ENCODE measurements around the gene GPC5.

The GPC5 gene

GRCh38 chr13:92179223-92179622 is 780.8 kb downstream of the GPC5 start:
- TF ChIP-seq Cebpa-rat (IDR thresholded peaks at IDR 0.05), result no peak
- Histone ChIP-seq H3K36me3 (no peaks in the 10 kb centered on the region), H3K4me1 (no peaks in the 10 kb centered on the region), H3K9me3 (no peaks in the 10 kb centered on the region), H3K4me2 (no peak overlapping the region), H3K4me3 (no peak overlapping the region), H3K9ac (no peak overlapping the region), H4K20me1 (no peaks in the 10 kb centered on the region), H3K27me3 (no peaks in the 10 kb centered on the region), H3K27ac (no peak overlapping the region)

- no peaks in the 10 kb centered on the region for H3K9me3 ChIP-seq
- H3K9ac ChIP-seq, result no peak overlapping the region
- H3K27ac ChIP-seq, result no peak overlapping the region
- H3K4me3 ChIP-seq, result no peak overlapping the region
- no peaks in the 10 kb centered on the region for H3K27me3 ChIP-seq
- no peaks in the 10 kb centered on the region for H3K4me1 ChIP-seq
- H3K36me3 ChIP-seq, result no peaks in the 10 kb centered on the region
- no peak overlapping the region for H3K4me2 ChIP-seq
- no peak for TF ChIP-seq Cebpa-rat (IDR thresholded peaks at IDR 0.05)
- H4K20me1 ChIP-seq, result no peaks in the 10 kb centered on the region
These were observed 789.1 kb downstream of the GPC5 start for GRCh38 chr13:92187378-92187989.

GRCh38 chr13:92188574-92188973 is 790.2 kb downstream of the GPC5 start:
- no peaks in the 10 kb centered on the region for H3K36me3 ChIP-seq
- no peak overlapping the region for H3K27ac ChIP-seq
- no peaks in the 10 kb centered on the region for H3K27me3 ChIP-seq
- no peak for TF ChIP-seq Cebpa-rat (IDR thresholded peaks at IDR 0.05)
- H4K20me1 ChIP-seq, result no peaks in the 10 kb centered on the region
- H3K4me3 ChIP-seq, result no peak overlapping the region
- no peaks in the 10 kb centered on the region for H3K9me3 ChIP-seq
- H3K4me1 ChIP-seq, result no peaks in the 10 kb centered on the region
- no peak overlapping the region for H3K9ac ChIP-seq
- H3K4me2 ChIP-seq, result no peak overlapping the region

- Histone ChIP-seq H3K9me3 (no peaks in the 10 kb centered on the region), H3K27me3 (no peaks in the 10 kb centered on the region), H3K4me1 (no peaks in the 10 kb centered on the region), H3K27ac (no peak overlapping the region), H3K4me3 (no peak overlapping the region), H3K36me3 (no peaks in the 10 kb centered on the region), H3K9ac (no peak overlapping the region), H3K4me2 (no peak overlapping the region), H4K20me1 (no peaks in the 10 kb centered on the region)
- TF ChIP-seq Cebpa-rat (IDR thresholded peaks at IDR 0.05), result no peak
These were observed 798.3 kb downstream of the GPC5 start for GRCh38 chr13:92196591-92197256.

- H3K4me1 ChIP-seq, result no peaks in the 10 kb centered on the region
- no peak overlapping the region for H3K4me3 ChIP-seq
- no peak overlapping the region for H3K9ac ChIP-seq
- no peak for TF ChIP-seq Cebpa-rat (IDR thresholded peaks at IDR 0.05)
- H3K27me3 ChIP-seq, result no peaks in the 10 kb centered on the region
- H4K20me1 ChIP-seq, result no peaks in the 10 kb centered on the region
- H3K9me3 ChIP-seq, result no peaks in the 10 kb centered on the region
- no peak overlapping the region for H3K27ac ChIP-seq
- H3K4me2 ChIP-seq, result no peak overlapping the region
- H3K36me3 ChIP-seq, result no peaks in the 10 kb centered on the region
These were observed 799.2 kb downstream of the GPC5 start for GRCh38 chr13:92197669-92198068.

GRCh38 chr13:92218615-92219014 is 820.2 kb downstream of the GPC5 start:
- H3K9me3 ChIP-seq, result no peaks in the 10 kb centered on the region
- H3K27ac ChIP-seq, result no peak overlapping the region
- H3K4me2 ChIP-seq, result no peak overlapping the region
- H3K27me3 ChIP-seq, result no peaks in the 10 kb centered on the region
- no peaks in the 10 kb centered on the region for H3K4me1 ChIP-seq
- TF ChIP-seq Cebpa-rat (IDR thresholded peaks at IDR 0.05), result no peak
- no peaks in the 10 kb centered on the region for H4K20me1 ChIP-seq
- no peak overlapping the region for H3K4me3 ChIP-seq
- H3K36me3 ChIP-seq, result no peaks in the 10 kb centered on the region
- H3K9ac ChIP-seq, result no peak overlapping the region

GRCh38 chr13:92221916-92222315 is 823.5 kb downstream of the GPC5 start:
- Histone ChIP-seq H3K9ac (no peak overlapping the region), H3K27me3 (no peaks in the 10 kb centered on the region), H4K20me1 (no peaks in the 10 kb centered on the region), H3K9me3 (no peaks in the 10 kb centered on the region), H3K36me3 (no peaks in the 10 kb centered on the region), H3K27ac (no peak overlapping the region), H3K4me2 (no peak overlapping the region), H3K4me3 (no peak overlapping the region), H3K4me1 (no peaks in the 10 kb centered on the region)
- TF ChIP-seq Cebpa-rat (IDR thresholded peaks at IDR 0.05), result no peak

- no peak overlapping the region for H3K4me3 ChIP-seq
- no peak overlapping the region for H3K4me2 ChIP-seq
These were observed 825.8 kb downstream of the GPC5 start for GRCh38 chr13:92224052-92224821.

GRCh38 chr13:92224825-92225224 is 826.4 kb downstream of the GPC5 start:
- no peak overlapping the region for H3K4me2 ChIP-seq
- H3K9ac ChIP-seq, result no peak overlapping the region
- TF ChIP-seq Cebpa-rat (IDR thresholded peaks at IDR 0.05), result no peak
- no peak overlapping the region for H3K4me3 ChIP-seq
- no peak overlapping the region for H3K27ac ChIP-seq
- H3K27me3 ChIP-seq, result no peaks in the 10 kb centered on the region
- H4K20me1 ChIP-seq, result no peaks in the 10 kb centered on the region
- no peaks in the 10 kb centered on the region for H3K4me1 ChIP-seq
- no peaks in the 10 kb centered on the region for H3K36me3 ChIP-seq
- no peaks in the 10 kb centered on the region for H3K9me3 ChIP-seq

More at GRCh38 chr13:92224052-92224821, 825.8 kb downstream of the GPC5 start:
- no peak for TF ChIP-seq Cebpa-rat (IDR thresholded peaks at IDR 0.05)
- Histone ChIP-seq H3K27ac (no peak overlapping the region), H3K4me1 (no peaks in the 10 kb centered on the region), H3K9ac (no peak overlapping the region), H3K9me3 (no peaks in the 10 kb centered on the region), H3K27me3 (no peaks in the 10 kb centered on the region), H4K20me1 (no peaks in the 10 kb centered on the region), H3K36me3 (no peaks in the 10 kb centered on the region)

GRCh38 chr13:92225861-92226260 is 827.4 kb downstream of the GPC5 start:
- no peaks in the 10 kb centered on the region for H3K27me3 ChIP-seq
- no peak for TF ChIP-seq Cebpa-rat (IDR thresholded peaks at IDR 0.05)
- no peaks in the 10 kb centered on the region for H3K9me3 ChIP-seq
- H4K20me1 ChIP-seq, result no peaks in the 10 kb centered on the region
- no peak overlapping the region for H3K4me3 ChIP-seq
- H3K27ac ChIP-seq, result no peak overlapping the region
- no peaks in the 10 kb centered on the region for H3K4me1 ChIP-seq
- no peak overlapping the region for H3K9ac ChIP-seq
- no peak overlapping the region for H3K4me2 ChIP-seq
- no peaks in the 10 kb centered on the region for H3K36me3 ChIP-seq
